HepG2 (cell line): ENCODE results near the gene DLG2. TPM values are rescaled to one million over a fixed set of nuclear protein-coding genes. Genes with fewer than 3 reads are reported as not detected.
"Not testable (repeated sequence)": the region's sequence is repeated elsewhere in the genome, so short reads cannot be mapped to it uniquely, and the experiment has no call there.

Source experiments
- ATAC-seq: fragments of 200-7000 bp; cut with Tn5 transposase; 3 replicates; pipeline ENCODE4 v1.9.1; 2020; ENCODE audit warnings: mild to moderate bottlenecking, moderate library complexity
- BruUV-seq: library from RNA; stranded (reverse); fragments of 400-500 nt; replicated peaks from 2 replicates; lab custom pipeline; 2021; lab: Mats Ljungman, UMichigan
- CTCF ChIA-PET: fragments of 300-600 bp; formaldehyde crosslinking; extraction: SDS; loops from one replicate; lab custom pipeline; 2021; ENCODE audit warnings: low total read pairs, inconsistent platforms, low intra/inter-chr PET ratio; lab: Yijun Ruan, JAX
- POLR2A ChIA-PET: fragments of 350-600 bp; sonication (Branson Sonifier 250); formaldehyde crosslinking; loops from one replicate; lab custom pipeline; 2020; ENCODE audit warnings: antibody characterized with exemption, inconsistent platforms; lab: Yijun Ruan, JAX
- DNase-seq: peaks from one replicate; pipeline ENCODE4 v3.0.0-alpha.2; 2015; ENCODE audit warnings: low spot score
- FAIRE-seq: peaks from 3 replicates; lab custom pipeline; 2011; peaks lifted over from hg19 to GRCh38; lab: Jason Lieb, UNC
- H2AFZ ChIP-seq: one replicate; pipeline ENCODE4 v1.6.1; 2011; ENCODE audit warnings: low read length, inconsistent platforms
- H3K27ac ChIP-seq: fragments of 300-600 bp; 3 replicates; pipeline ENCODE4 v1.8.0; 2011; ENCODE audit warnings: mixed run types, mild to moderate bottlenecking, mixed read lengths, low read length, inconsistent platforms; ENCODE audit not compliant: insufficient read depth; ENCODE audit errors: extremely low read length
- H3K27me3 ChIP-seq, 2 experiments: fragments of 200-600 bp in 1 of 2; 2 replicates in 1 of 2; 3 replicates in 1 of 2; pipeline versions ENCODE4 v1.6.0 to v1.8.0; 2011; ENCODE audit warnings: low read length in 2 of 2, mild to moderate bottlenecking in 2 of 2, moderate library complexity in 2 of 2, inconsistent platforms in 1 of 2; ENCODE audit not compliant: insufficient read depth in 2 of 2, control insufficient read depth in 1 of 2
- H3K36me3 ChIP-seq, 2 experiments: fragments of 200-600 bp in 1 of 2; replicated peaks in 1 of 2; 2 replicates in 1 of 2; 3 replicates in 1 of 2; pipeline versions ENCODE4 v1.5.1 to v1.8.0; 2011; ENCODE audit warnings: low read length in 2 of 2, inconsistent platforms in 1 of 2; ENCODE audit not compliant: insufficient read depth in 2 of 2, control insufficient read depth in 1 of 2
- H3K4me1 ChIP-seq: 2 replicates; pipeline ENCODE4 v1.5.1; 2012; ENCODE audit warnings: low read length, inconsistent platforms; ENCODE audit not compliant: insufficient read depth
- H3K4me2 ChIP-seq: 2 replicates; pipeline ENCODE4 v1.6.0; 2011; ENCODE audit warnings: low read depth, low read length, inconsistent platforms
- H3K4me3 ChIP-seq, 3 experiments: fragments of 200-600 bp in 1 of 3; sonication (generic), shearing (Covaris generic) in 1 of 3; replicated peaks in 1 of 3; 2 replicates each; pipeline ENCODE4 v1.5.1; 2011 to 2016; ENCODE audit warnings: low read length in 3 of 3, inconsistent platforms in 2 of 3, low read depth in 2 of 3, mild to moderate bottlenecking in 2 of 3, control low read depth in 1 of 3, mixed read lengths in 1 of 3; ENCODE audit not compliant: insufficient read depth in 1 of 3
- H3K79me2 ChIP-seq: one replicate; pipeline ENCODE4 v1.6.1; 2011; ENCODE audit warnings: low read length, inconsistent platforms; ENCODE audit not compliant: insufficient read depth
- H3K9ac ChIP-seq: 2 replicates; pipeline ENCODE4 v1.6.0; 2011; ENCODE audit warnings: mild to moderate bottlenecking, low read depth, low read length, inconsistent platforms; ENCODE audit not compliant: insufficient read depth
- H3K9me3 ChIP-seq: 2 replicates; pipeline ENCODE4 v1.5.1; 2012; ENCODE audit warnings: mild to moderate bottlenecking, low read length
- H4K20me1 ChIP-seq: 2 replicates; pipeline ENCODE4 v1.6.0; 2011; ENCODE audit warnings: inconsistent platforms, mild to moderate bottlenecking, low read length, moderate library complexity; ENCODE audit not compliant: insufficient read depth
- HMG20B ChIP-seq: conservative IDR thresholded peaks from 2 replicates; pipeline ENCODE4 v1.6.1; 2016; ENCODE audit warnings: missing genetic modification reagents, missing compliant biosample characterization
- NFATC3 ChIP-seq: sonication (generic); formaldehyde crosslinking; IDR thresholded peaks from 2 replicates; pipeline ENCODE4 v1.5.1; 2020; ENCODE audit warnings: mild to moderate bottlenecking, missing genetic modification reagents
- PHF21A ChIP-seq: sonication (generic); formaldehyde crosslinking; IDR thresholded peaks from 2 replicates; pipeline ENCODE4 v1.5.0; 2020; ENCODE audit warnings: mild to moderate bottlenecking, missing genetic modification reagents
- ZBTB21 ChIP-seq: sonication (generic); formaldehyde crosslinking; IDR thresholded peaks from 2 replicates; pipeline ENCODE4 v1.4.0; 2020; ENCODE audit warnings: missing genetic modification reagents
- ZNF446 ChIP-seq: sonication (generic); formaldehyde crosslinking; IDR thresholded peaks from 2 replicates; pipeline ENCODE4 v1.5.0; 2020; ENCODE audit warnings: mild to moderate bottlenecking, missing genetic modification reagents
- ZNF552 ChIP-seq: sonication (generic); formaldehyde crosslinking; IDR thresholded peaks from 2 replicates; pipeline ENCODE4 v1.9.0; 2022; ENCODE audit warnings: missing genetic modification reagents, mild to moderate bottlenecking, borderline replicate concordance
- ZNF768 ChIP-seq: sonication (generic); formaldehyde crosslinking; IDR thresholded peaks from 2 replicates; pipeline ENCODE4 v1.4.0; 2020; ENCODE audit warnings: missing genetic modification reagents
- ZNF773 ChIP-seq: sonication (generic); formaldehyde crosslinking; IDR thresholded peaks from 2 replicates; pipeline ENCODE4 v1.4.0; 2020; ENCODE audit warnings: missing genetic modification reagents, borderline replicate concordance
- WGBS: methylation state at CpG from one replicate; pipeline ENCODE4 v1.1.6; 2017; ENCODE audit warnings: low lambda C conversion rate; 5-methylcytosine and 5-hydroxymethylcytosine counted together
- in situ Hi-C: cut with HindIII; loops from 2 replicates; pipeline ENCODE4 v1.10.0; 2017; ENCODE audit warnings: low pct_unique_long_range_greater_than_20kb; ENCODE audit not compliant: extremely low pct_ligation_motif_present
- intact Hi-C: fragments of 100-400 bp; cut with micrococcal nuclease; formaldehyde crosslinking; loops from one replicate; pipeline ENCODE4 v1.10.0; 2022; ENCODE audit not compliant: unreplicated experiment
- polyA plus RNA-seq, 8 experiments: library from polyadenylated mRNA; depleted of rRNA in 3 of 8; stranded (reverse) in 7 of 8; unstranded in 1 of 8; fragments of >200 nt; fragmentation: Illumina TruSeq in 4 of 8; extraction: Trizol in 4 of 8; gene quantifications; 2 replicates each; pipeline versions ENCODE4 v1.2.1 to v1.2.3, GENCODE V29; 2011 to 2016; ENCODE audit warnings: low read depth in 4 of 8, missing spikeins in 1 of 8, mixed read lengths in 1 of 8; ENCODE audit not compliant: insufficient read depth in 1 of 8
- total RNA-seq, 5 experiments: library from RNA; depleted of rRNA; stranded (reverse); fragments of >200 nt; fragmentation: Illumina TruSeq; extraction: Trizol; gene quantifications; 2 replicates each; pipeline ENCODE4 v1.2.3, GENCODE V29; 2016; ENCODE audit warnings: low read depth in 1 of 5
- TF ChIP-seq, protein P1 (sequence below): sonication (generic); formaldehyde crosslinking; IDR thresholded peaks from 2 replicates; pipeline ENCODE4 v1.5.1; 2020; ENCODE audit warnings: mild to moderate bottlenecking, missing genetic modification reagents

DLG2 gene
- total and polyA plus RNA-seq, 2 of the 13 experiments (the other 11 are each of a cell fraction or from before 2014, with no cell fraction given): 0.46 to 1.0 TPM

DNA sequence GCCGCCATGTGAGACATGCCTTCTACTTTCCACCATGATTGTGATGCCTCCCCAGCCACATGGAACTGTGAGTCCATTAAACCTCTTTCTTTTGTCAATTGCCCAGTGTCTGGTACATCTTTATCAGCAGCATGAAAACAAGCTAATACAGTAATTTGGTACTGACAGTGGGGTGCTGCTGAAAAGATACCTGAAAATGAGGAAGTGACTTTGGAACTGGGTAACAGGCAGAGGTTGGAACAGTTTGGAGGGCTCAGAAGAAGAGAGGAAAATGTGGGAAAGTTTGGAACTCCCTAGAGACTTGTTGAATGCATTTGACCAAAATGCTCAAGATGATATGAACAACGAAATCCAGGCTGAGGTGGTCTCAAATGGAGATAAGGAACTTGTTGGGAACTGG, 356.8 kb downstream of the DLG2 start:
- H2AFZ ChIP-seq, H3K9ac ChIP-seq, intact Hi-C loops, H3K9me3 ChIP-seq, ATAC-seq, DNase-seq, H3K4me1 ChIP-seq, CTCF ChIA-PET, POLR2A ChIA-PET, H3K27me3 ChIP-seq, FAIRE-seq, H3K36me3 ChIP-seq, H3K4me2 ChIP-seq, H3K79me2 ChIP-seq, BruUV-seq, H4K20me1 ChIP-seq, H3K27ac ChIP-seq, in situ Hi-C loops, H3K4me3 ChIP-seq: not testable (repeated sequence)
- WGBS: 0% methylated on average over 2 of the region's 2 CpGs

DNA sequence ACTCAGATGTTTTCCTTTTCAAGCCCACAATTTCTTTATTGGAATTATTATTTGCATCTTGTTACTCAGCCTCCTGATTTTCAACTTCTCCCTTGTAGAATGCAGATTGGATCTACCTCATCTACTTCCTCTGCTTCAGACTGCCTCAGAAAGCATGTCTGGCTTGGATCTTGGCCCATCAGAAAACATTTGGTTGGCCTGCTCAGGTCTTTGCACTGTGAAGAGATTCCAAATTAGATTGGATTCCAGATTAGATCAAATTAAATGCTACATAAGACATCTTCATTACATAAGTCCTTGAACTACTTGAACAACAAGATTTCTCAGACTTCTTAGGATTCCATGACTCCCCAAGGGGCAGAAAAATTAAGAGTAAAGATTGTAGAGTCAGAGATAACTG, 358.0 kb downstream of the DLG2 start:
- Histone ChIP-seq H3K27me3 (no peaks in the 10 kb centered on the region), H3K9ac (no peak overlapping the region), H3K27ac (no peak overlapping the region), H3K4me3 (no peak overlapping the region), H3K4me1 (no peaks in the 10 kb centered on the region), H4K20me1 (no peaks in the 10 kb centered on the region), H3K79me2 (no peaks in the 10 kb centered on the region)
- POLR2A ChIA-PET: no interaction called here
- no TSS peak for BruUV-seq
- no peak for ATAC-seq
- intact Hi-C loops (no loop called here), in situ Hi-C loops (no loop called here)
- TF ChIP-seq NFATC3: no peak
- TF ChIP-seq ZNF768 (CRISPR knock-in tag): no peak
- no peak for TF ChIP-seq ZNF773 (CRISPR knock-in tag)
- TF ChIP-seq PHF21A (CRISPR knock-in tag): no peak
- no peak for TF ChIP-seq ZNF552 (CRISPR knock-in tag)
- TF ChIP-seq, protein P1, sequence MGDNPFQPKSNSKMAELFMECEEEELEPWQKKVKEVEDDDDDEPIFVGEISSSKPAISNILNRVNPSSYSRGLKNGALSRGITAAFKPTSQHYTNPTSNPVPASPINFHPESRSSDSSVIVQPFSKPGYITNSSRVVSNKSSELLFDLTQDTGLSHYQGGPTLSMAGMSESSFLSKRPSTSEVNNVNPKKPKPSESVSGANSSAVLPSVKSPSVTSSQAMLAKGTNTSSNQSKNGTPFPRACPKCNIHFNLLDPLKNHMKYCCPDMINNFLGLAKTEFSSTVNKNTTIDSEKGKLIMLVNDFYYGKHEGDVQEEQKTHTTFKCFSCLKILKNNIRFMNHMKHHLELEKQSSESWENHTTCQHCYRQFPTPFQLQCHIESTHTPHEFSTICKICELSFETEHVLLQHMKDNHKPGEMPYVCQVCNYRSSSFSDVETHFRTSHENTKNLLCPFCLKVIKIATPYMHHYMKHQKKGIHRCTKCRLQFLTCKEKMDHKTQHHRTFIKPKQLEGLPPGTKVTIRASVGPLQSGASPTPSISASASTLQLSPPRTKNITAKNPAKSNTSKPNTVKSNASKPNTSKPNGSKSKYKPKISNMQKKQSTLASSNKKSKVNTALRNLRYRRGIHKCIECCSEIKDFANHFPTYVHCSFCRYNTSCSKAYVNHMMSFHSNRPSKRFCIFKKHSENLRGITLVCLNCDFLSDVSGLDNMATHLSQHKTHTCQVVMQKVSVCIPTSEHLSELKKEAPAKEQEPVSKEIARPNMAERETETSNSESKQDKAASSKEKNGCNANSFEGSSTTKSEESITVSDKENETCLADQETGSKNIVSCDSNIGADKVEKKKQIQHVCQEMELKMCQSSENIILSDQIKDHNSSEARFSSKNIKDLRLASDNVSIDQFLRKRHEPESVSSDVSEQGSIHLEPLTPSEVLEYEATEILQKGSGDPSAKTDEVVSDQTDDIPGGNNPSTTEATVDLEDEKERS (CRISPR knock-in tag): no peak
- no peak for TF ChIP-seq ZBTB21 (CRISPR knock-in tag)
- TF ChIP-seq HMG20B (CRISPR knock-in tag): no peak
- no peak for TF ChIP-seq ZNF446
- TF ChIP-seq, all 625 proteins: peak for 0
- FAIRE-seq (no peak), DNase-seq (no peak)
- no peak overlapping the region for H3K4me2 ChIP-seq
- H2AFZ ChIP-seq: no peak overlapping the region
- H3K36me3 ChIP-seq: no peaks in the 10 kb centered on the region
- CTCF ChIA-PET: no interaction called here
- H3K9me3 ChIP-seq: no peaks in the 10 kb centered on the region
